HepG2 (cell line): ENCODE results near the gene RPS6KA2. TPM values are rescaled to one million over a fixed set of nuclear protein-coding genes. Genes with fewer than 3 reads are reported as not detected.
A peak's percentile ranks its signal among the peaks of the same experiment; 100 is the strongest.

Experiments used
- ARNT ChIP-seq: fragments of 450-650 bp; IDR thresholded peaks from 2 replicates; pipeline ENCODE4 v1.6.1; 2017
- ELF4 ChIP-seq: sonication (generic); formaldehyde crosslinking; IDR thresholded peaks from 2 replicates; pipeline ENCODE4 v1.5.0; 2020; ENCODE audit warnings: missing genetic modification reagents, mild to moderate bottlenecking, moderate library complexity, borderline replicate concordance
- ETV5 ChIP-seq: IDR thresholded peaks from 2 replicates; pipeline ENCODE4 v1.6.1; 2018; ENCODE audit warnings: missing biosample characterization, missing genetic modification reagents, inconsistent platforms, borderline replicate concordance
- IRX3 ChIP-seq: sonication (generic); formaldehyde crosslinking; IDR thresholded peaks from 2 replicates; pipeline ENCODE4 v1.8.1; 2023; ENCODE audit warnings: mild to moderate bottlenecking, low read depth, missing genetic modification reagents, borderline replicate concordance
- PRDM10 ChIP-seq: sonication (generic); formaldehyde crosslinking; IDR thresholded peaks from 2 replicates; pipeline ENCODE4 v1.4.0; 2020; ENCODE audit warnings: low read depth, missing genetic modification reagents
- SNAPC2 ChIP-seq: sonication (generic); formaldehyde crosslinking; IDR thresholded peaks from 2 replicates; pipeline ENCODE4 v1.8.1; 2022; ENCODE audit warnings: mild to moderate bottlenecking, missing genetic modification reagents
- SNRNP70 ChIP-seq: fragments of 200-400 bp; formaldehyde crosslinking; IDR thresholded peaks from 2 replicates; pipeline ENCODE4 v1.6.1; 2017; ENCODE audit warnings: mild to moderate bottlenecking, low read depth, low read length, moderate library complexity
- TEAD3 ChIP-seq: optimal IDR thresholded peaks from 2 replicates; pipeline ENCODE3; 2016; ENCODE audit warnings: borderline replicate concordance
- ZFAT ChIP-seq: sonication (generic); formaldehyde crosslinking; conservative IDR thresholded peaks from 2 replicates; pipeline ENCODE4 v1.8.1; 2023; ENCODE audit warnings: missing genetic modification reagents, inconsistent platforms
- ZFP1 ChIP-seq: IDR thresholded peaks from 2 replicates; pipeline ENCODE4 v1.6.1; 2016
- ZNF282 ChIP-seq: fragments of 450-650 bp; IDR thresholded peaks from 2 replicates; pipeline ENCODE4 v1.6.1; 2018; ENCODE audit not compliant: partially characterized antibody
- ZNF3 ChIP-seq: IDR thresholded peaks from 2 replicates; pipeline ENCODE4 v1.7.0; 2017; ENCODE audit warnings: inconsistent platforms
- ZNF34 ChIP-seq: sonication (generic); formaldehyde crosslinking; IDR thresholded peaks from 2 replicates; pipeline ENCODE4 v1.4.0; 2020; ENCODE audit warnings: mild to moderate bottlenecking, missing genetic modification reagents, borderline replicate concordance
- ZNF556 ChIP-seq: sonication (generic); formaldehyde crosslinking; IDR thresholded peaks from 2 replicates; pipeline ENCODE4 v1.4.0; 2020; ENCODE audit warnings: mild to moderate bottlenecking, missing genetic modification reagents, borderline replicate concordance
- ZNF605 ChIP-seq: sonication (generic); formaldehyde crosslinking; IDR thresholded peaks from 2 replicates; pipeline ENCODE4 v1.8.0; 2022; ENCODE audit warnings: mild to moderate bottlenecking, missing genetic modification reagents
- ZNF747 ChIP-seq: sonication (generic); formaldehyde crosslinking; IDR thresholded peaks from 2 replicates; pipeline ENCODE4 v1.8.1; 2023; ENCODE audit warnings: missing genetic modification reagents, mild to moderate bottlenecking, borderline replicate concordance
- ZNF766 ChIP-seq: sonication (generic); formaldehyde crosslinking; IDR thresholded peaks from 2 replicates; pipeline ENCODE4 v1.5.0; 2020; ENCODE audit warnings: missing genetic modification reagents, borderline replicate concordance
- polyA plus RNA-seq, 8 experiments: library from polyadenylated mRNA; depleted of rRNA in 3 of 8; stranded (reverse) in 7 of 8; unstranded in 1 of 8; fragments of >200 nt; fragmentation: Illumina TruSeq in 4 of 8; extraction: Trizol in 4 of 8; gene quantifications; 2 replicates each; pipeline versions ENCODE4 v1.2.1 to v1.2.3, GENCODE V29; 2011 to 2016; ENCODE audit warnings: low read depth in 4 of 8, missing spikeins in 1 of 8, mixed read lengths in 1 of 8; ENCODE audit not compliant: insufficient read depth in 1 of 8
- total RNA-seq, 5 experiments: library from RNA; depleted of rRNA; stranded (reverse); fragments of >200 nt; fragmentation: Illumina TruSeq; extraction: Trizol; gene quantifications; 2 replicates each; pipeline ENCODE4 v1.2.3, GENCODE V29; 2016; ENCODE audit warnings: low read depth in 1 of 5
- TF ChIP-seq, protein P1 (sequence below): sonication (generic); formaldehyde crosslinking; IDR thresholded peaks from 2 replicates; pipeline ENCODE4 v1.4.0; 2020; ENCODE audit warnings: mild to moderate bottlenecking, missing genetic modification reagents, borderline replicate concordance

The RPS6KA2 gene
- total and polyA plus RNA-seq, 2 of the 13 experiments (the other 11 are each of a cell fraction or from before 2014, with no cell fraction given), result 0.22 to 0.38 TPM

- TF ChIP-seq ZNF34, result no peak
- peak; percentile 76; the same call in 1 of the 2 replicates for TF ChIP-seq SNAPC2 (CRISPR knock-in tag)
- no peak; the same call in 1 of the 2 replicates for TF ChIP-seq ZNF556 (CRISPR knock-in tag)
- peak; percentile 98 for TF ChIP-seq ETV5 (CRISPR knock-in tag)
- TF ChIP-seq TEAD3, result peak; percentile 95
- 0 out of 2 replicates have a peak, but pooled peaks have one; percentile 40 for TF ChIP-seq ELF4 (CRISPR knock-in tag)
- TF ChIP-seq, protein P1, sequence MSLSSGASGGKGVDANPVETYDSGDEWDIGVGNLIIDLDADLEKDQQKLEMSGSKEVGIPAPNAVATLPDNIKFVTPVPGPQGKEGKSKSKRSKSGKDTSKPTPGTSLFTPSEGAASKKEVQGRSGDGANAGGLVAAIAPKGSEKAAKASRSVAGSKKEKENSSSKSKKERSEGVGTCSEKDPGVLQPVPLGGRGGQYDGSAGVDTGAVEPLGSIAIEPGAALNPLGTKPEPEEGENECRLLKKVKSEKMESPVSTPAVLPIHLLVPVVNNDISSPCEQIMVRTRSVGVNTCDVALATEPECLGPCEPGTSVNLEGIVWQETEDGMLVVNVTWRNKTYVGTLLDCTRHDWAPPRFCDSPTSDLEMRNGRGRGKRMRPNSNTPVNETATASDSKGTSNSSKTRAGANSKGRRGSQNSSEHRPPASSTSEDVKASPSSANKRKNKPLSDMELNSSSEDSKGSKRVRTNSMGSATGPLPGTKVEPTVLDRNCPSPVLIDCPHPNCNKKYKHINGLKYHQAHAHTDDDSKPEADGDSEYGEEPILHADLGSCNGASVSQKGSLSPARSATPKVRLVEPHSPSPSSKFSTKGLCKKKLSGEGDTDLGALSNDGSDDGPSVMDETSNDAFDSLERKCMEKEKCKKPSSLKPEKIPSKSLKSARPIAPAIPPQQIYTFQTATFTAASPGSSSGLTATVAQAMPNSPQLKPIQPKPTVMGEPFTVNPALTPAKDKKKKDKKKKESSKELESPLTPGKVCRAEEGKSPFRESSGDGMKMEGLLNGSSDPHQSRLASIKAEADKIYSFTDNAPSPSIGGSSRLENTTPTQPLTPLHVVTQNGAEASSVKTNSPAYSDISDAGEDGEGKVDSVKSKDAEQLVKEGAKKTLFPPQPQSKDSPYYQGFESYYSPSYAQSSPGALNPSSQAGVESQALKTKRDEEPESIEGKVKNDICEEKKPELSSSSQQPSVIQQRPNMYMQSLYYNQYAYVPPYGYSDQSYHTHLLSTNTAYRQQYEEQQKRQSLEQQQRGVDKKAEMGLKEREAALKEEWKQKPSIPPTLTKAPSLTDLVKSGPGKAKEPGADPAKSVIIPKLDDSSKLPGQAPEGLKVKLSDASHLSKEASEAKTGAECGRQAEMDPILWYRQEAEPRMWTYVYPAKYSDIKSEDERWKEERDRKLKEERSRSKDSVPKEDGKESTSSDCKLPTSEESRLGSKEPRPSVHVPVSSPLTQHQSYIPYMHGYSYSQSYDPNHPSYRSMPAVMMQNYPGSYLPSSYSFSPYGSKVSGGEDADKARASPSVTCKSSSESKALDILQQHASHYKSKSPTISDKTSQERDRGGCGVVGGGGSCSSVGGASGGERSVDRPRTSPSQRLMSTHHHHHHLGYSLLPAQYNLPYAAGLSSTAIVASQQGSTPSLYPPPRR (CRISPR knock-in tag), result peak; percentile 85
- TF ChIP-seq ZNF766 (CRISPR knock-in tag), result peak; percentile 94
- no peak for TF ChIP-seq PRDM10 (CRISPR knock-in tag)
- TF ChIP-seq ZNF747 (CRISPR knock-in tag), result peak; percentile 95
- no peak for TF ChIP-seq ARNT
- peak; percentile 96 for TF ChIP-seq ZFP1 (CRISPR knock-in tag)
- TF ChIP-seq IRX3, result no peak; the same call in 1 of the 2 replicates
- no peak for TF ChIP-seq SNRNP70
- TF ChIP-seq ZNF605 (CRISPR knock-in tag), result peak; percentile 94
- 0 out of 2 replicates have a peak, but pooled peaks have one; percentile 49 for TF ChIP-seq ZFAT
- TF ChIP-seq ZNF282, result no peak
- TF ChIP-seq ZNF3, result peak; percentile 58; the same call in 1 of the 2 replicates
These were observed 266.0 kb downstream of the RPS6KA2 start (continued) for GRCh38 chr6:166361077-166361429.
